OCI-LY7 (cell line): Measurements from ENCODE around the gene HASPIN.

Source experiments
- EZH2phosphoT487 ChIP-seq: fragments of 200-600 bp; sonication (generic); IDR thresholded peaks from 2 replicates; pipeline ENCODE4 v1.6.1; 2018; ENCODE audit warnings: low read depth, borderline replicate concordance, mild to moderate bottlenecking, mixed run types, antibody characterized with exemption, low read length, moderate library complexity, mixed read lengths
- TF ChIP-seq, protein P1 (sequence below): fragments of 200-600 bp; sonication (generic); conservative IDR thresholded peaks from 2 replicates; pipeline ENCODE4 v1.5.1; 2014; ENCODE audit warnings: mild to moderate bottlenecking, antibody characterized with exemption, low read length, moderate library complexity, mixed read lengths

DNA sequence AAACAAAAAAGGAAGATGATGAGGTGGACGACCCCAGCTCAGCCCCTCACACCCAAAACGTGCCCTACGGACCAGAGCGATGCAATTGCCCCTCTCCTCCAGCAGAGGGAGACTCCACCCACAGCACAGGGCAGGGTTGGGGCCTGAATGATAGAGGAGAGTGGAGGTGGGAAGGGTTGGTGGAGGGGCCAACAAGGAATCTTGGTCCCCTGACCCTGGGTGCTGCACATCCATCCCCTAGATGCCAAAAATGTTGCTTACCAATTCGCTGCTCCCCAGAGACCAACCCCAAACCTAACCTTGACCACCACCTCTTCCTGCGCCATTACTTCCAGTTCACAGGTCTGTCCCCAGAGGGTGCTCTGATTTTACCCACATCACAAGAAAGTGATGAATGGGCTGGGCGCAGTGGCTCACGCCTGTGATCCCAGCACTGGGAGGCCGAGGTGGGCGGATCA lies 40.6 kb upstream of the HASPIN start:
- TF ChIP-seq, protein P1, sequence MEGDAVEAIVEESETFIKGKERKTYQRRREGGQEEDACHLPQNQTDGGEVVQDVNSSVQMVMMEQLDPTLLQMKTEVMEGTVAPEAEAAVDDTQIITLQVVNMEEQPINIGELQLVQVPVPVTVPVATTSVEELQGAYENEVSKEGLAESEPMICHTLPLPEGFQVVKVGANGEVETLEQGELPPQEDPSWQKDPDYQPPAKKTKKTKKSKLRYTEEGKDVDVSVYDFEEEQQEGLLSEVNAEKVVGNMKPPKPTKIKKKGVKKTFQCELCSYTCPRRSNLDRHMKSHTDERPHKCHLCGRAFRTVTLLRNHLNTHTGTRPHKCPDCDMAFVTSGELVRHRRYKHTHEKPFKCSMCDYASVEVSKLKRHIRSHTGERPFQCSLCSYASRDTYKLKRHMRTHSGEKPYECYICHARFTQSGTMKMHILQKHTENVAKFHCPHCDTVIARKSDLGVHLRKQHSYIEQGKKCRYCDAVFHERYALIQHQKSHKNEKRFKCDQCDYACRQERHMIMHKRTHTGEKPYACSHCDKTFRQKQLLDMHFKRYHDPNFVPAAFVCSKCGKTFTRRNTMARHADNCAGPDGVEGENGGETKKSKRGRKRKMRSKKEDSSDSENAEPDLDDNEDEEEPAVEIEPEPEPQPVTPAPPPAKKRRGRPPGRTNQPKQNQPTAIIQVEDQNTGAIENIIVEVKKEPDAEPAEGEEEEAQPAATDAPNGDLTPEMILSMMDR: peak; percentile 95
- no peak for TF ChIP-seq EZH2phosphoT487
